Central memory CD8-positive, alpha-beta T cell (primary cell): Measurements from ENCODE around the gene C11orf87.

Experiments
- ATAC-seq: fragments of 150-1000 bp; cut with Tn5 transposase; replicated peaks from 2 replicates; pipeline ENCODE4 v1.10.0; 2022; ENCODE audit warnings: mild to moderate bottlenecking, moderate FRiP score, moderate number of reproducible peaks; ENCODE audit not compliant: poor library complexity, severe bottlenecking; ENCODE audit errors: extremely low read depth
- DNase-seq, 2 donors: peaks; one replicate each; pipeline ENCODE4 v3.0.0; 2021; ENCODE audit warnings: low spot score in 2 of 2
- H3K27ac Mint-ChIP-seq: one replicate; pipeline ENCODE4 v1.8.0; 2022; ENCODE audit warnings: low read depth, mild to moderate bottlenecking, moderate library complexity, mixed read lengths
- H3K27me3 Mint-ChIP-seq: one replicate; pipeline ENCODE4 v1.8.0; 2022; ENCODE audit warnings: mixed read lengths
- H3K36me3 Mint-ChIP-seq: one replicate; pipeline ENCODE4 v1.8.0; 2022; ENCODE audit warnings: mild to moderate bottlenecking, moderate library complexity, mixed read lengths; ENCODE audit not compliant: insufficient read depth
- H3K4me1 Mint-ChIP-seq: one replicate; pipeline ENCODE4 v1.8.0; 2022; ENCODE audit warnings: mixed read lengths
- H3K4me3 Mint-ChIP-seq: one replicate; pipeline ENCODE4 v1.8.0; 2022; ENCODE audit warnings: mild to moderate bottlenecking, moderate library complexity, mixed read lengths
- H3K9me3 Mint-ChIP-seq: one replicate; pipeline ENCODE4 v1.8.0; 2022; ENCODE audit warnings: mixed read lengths

Gene C11orf87

DNA sequence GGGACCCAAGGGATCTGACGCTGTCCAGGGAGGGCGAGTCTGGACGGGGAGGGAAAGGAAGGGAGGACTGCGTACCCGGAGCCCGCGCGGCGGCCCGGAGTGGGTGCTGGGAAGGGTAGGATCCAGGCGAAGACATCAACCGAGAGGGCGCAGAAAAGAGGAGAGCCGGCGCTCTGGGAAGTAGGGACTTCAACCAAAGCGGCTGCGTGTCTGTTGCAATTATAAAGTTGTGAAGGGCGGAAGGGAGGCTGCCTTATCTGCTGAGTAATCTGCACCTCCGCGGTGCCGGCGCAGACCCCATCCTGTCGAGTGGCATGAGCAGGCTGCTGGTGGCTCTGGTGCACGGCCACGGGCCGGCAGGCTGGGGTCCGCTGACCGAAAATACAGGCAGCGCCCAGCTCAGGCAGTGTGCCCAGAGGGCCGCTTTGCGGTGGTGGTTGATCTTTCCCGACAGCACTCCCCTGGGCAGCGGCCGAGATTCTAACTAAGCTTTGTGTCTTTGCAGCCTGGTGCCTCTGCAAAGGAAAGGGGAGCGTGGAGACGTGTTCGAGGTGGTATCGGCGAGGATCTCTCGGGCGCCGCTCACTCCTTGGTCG, 978 bp downstream of the C11orf87 start:
- Mint-ChIP-seq H3K27me3 (peaks cover 29% of the 10 kb centered on the region), H3K36me3 (peaks cover 2% of the 10 kb centered on the region), H3K4me3 (no peak overlapping the region), H3K27ac (no peak overlapping the region), H3K4me1 (no peaks in the 10 kb centered on the region), H3K9me3 (peaks cover 3% of the 10 kb centered on the region)
- DNase-seq (no peak), ATAC-seq (no peak)

DNA sequence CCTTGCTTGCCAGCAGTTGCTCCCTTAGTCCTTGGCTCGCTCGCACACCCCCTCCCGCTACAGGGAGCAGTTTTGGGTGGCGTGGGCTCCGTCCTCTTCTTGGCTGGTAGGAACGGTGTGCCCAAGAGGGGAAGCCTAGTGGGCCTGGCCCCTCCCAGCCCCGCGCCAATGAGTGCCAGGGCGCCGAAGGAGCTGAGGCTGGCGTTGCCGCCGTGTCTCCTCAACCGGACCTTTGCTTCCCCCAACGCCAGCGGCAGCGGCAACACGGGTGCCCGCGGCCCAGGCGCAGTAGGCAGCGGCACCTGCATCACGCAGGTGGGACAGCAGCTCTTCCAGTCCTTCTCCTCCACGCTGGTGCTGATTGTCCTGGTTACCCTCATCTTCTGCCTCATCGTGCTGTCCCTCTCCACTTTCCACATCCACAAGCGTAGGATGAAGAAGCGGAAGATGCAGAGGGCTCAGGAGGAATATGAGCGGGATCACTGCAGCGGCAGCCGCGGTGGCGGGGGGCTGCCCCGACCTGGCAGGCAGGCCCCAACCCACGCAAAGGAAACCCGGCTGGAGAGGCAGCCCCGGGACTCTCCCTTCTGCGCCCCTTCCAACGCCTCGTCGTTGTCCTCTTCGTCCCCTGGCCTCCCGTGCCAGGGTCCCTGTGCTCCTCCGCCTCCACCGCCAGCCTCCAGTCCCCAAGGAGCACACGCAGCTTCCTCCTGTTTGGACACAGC, 1.6 kb downstream of the C11orf87 start:
- Mint-ChIP-seq H3K9me3 (no peaks in the 10 kb centered on the region), H3K36me3 (peaks cover 2% of the 10 kb centered on the region), H3K27me3 (peaks cover 29% of the 10 kb centered on the region), H3K4me1 (no peaks in the 10 kb centered on the region), H3K4me3 (no peak overlapping the region), H3K27ac (no peak overlapping the region)
- DNase-seq: no peak
- no peak for ATAC-seq

DNA sequence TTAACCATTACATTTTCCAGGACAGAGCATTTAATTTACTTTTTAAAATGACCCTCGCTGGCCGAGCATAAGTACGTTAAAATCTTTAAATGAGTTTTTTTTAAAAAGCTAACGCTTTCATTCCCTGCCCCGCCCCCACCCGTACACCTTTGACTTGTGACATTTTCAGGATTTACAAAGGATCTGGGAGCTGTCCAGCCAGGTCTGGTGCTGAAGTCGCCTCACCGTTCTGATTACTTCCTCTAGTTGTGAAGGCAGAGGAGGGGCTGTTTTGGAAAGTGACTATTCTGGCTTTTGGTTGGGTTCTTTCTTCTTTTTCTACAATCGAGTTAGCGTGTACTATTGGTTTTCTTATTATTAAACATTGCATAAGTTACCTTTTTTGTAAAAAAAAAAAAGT, 2.9 kb downstream of the C11orf87 start:
- Mint-ChIP-seq H3K27me3 (peaks cover 29% of the 10 kb centered on the region), H3K36me3 (peaks cover 2% of the 10 kb centered on the region), H3K4me3 (no peak overlapping the region), H3K9me3 (no peaks in the 10 kb centered on the region), H3K27ac (no peak overlapping the region), H3K4me1 (no peaks in the 10 kb centered on the region)
- DNase-seq: no peak
- ATAC-seq: no peak

DNA sequence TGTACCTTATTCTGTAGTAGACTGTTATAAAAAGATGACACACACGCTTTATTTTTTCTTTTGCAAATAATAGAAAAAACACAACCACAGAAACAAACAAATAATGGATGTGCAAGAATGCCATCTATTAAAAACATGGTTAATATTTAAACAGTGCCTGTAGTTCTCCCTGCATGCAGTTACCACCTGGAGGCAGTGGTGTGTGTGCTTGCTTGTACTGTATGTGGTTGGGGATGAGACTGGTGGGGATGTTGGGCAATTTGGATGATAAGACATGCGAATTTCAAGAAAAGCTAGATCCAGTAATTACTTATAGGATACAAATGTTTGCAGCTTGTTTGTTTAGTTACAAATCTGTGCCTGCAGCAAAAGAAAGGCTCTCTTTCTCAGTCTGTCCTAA, 3.6 kb downstream of the C11orf87 start:
- H3K4me1 Mint-ChIP-seq: no peaks in the 10 kb centered on the region
- H3K4me3 Mint-ChIP-seq: no peak overlapping the region

DNA sequence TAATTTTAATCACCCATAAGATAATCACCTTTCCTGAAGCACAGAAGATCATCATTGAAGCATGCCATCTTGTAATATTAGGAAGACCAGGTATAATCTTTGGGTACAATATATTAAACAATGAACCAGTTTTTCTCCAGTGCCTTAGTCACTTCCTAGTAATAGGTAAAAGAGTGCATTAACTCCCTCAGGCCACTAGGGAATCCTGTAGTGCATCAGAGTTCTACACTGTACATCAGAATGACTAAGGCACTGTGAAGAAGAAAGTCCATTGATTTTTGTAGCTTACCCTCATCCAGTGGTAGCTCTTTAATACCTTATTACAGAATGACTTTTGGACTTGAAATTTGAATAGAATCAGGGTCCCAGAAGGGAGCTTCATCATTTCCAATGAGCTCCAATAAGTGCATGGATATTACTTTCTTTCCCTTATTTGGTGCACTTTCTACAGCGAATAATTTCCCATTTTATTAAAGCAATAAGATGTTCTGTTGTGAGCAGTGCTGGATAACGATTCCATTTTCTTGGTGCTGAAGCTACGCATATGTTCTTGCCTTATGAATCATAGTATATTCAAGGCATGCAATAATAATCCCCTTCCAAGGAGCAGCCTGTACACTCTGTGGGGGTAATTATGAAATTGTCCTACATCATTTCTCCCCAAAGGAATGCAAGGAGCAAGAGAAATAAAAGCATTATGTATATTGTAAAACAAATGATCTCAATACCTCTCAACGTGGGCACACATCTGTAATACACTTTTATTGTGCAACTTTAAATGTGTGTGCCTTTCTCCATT, 4.7 kb downstream of the C11orf87 start:
- no peak for ATAC-seq
- Mint-ChIP-seq H3K36me3 (peaks cover 2% of the 10 kb centered on the region), H3K27ac (no peak overlapping the region), H3K9me3 (no peaks in the 10 kb centered on the region), H3K27me3 (peaks cover 19% of the 10 kb centered on the region), H3K4me3 (no peak overlapping the region), H3K4me1 (no peaks in the 10 kb centered on the region)
- DNase-seq: no peak

More for the DNA sequence above, 3.6 kb downstream of the C11orf87 start:
- no peak for ATAC-seq
- peaks cover 29% of the 10 kb centered on the region for H3K27me3 Mint-ChIP-seq
- no peak for DNase-seq
- no peaks in the 10 kb centered on the region for H3K9me3 Mint-ChIP-seq
- no peak overlapping the region for H3K27ac Mint-ChIP-seq
- H3K36me3 Mint-ChIP-seq: peaks cover 2% of the 10 kb centered on the region

DNA sequence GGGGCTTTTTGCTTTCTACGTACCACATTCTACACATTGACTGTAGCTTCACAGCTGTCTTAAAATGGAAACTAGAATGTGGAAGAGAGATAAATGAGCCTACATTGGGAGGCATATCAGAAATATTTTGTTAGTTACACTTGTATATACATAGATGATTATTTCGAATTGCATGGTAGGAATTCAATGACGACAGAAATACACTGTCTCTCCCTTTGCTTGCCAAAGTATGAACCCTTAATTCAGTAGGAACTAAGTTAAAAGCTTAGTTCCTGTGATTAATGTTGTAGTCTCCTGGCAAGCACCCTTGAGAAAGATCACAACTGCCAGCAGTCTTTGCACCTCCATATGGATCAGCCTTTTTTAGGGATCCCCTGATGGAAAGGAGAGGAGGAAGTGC, 10.1 kb downstream of the C11orf87 start:
- DNase-seq: no peak
- Mint-ChIP-seq H3K27me3 (no peaks in the 10 kb centered on the region), H3K9me3 (peaks cover 22% of the 10 kb centered on the region), H3K27ac (no peak overlapping the region), H3K36me3 (peaks cover 2% of the 10 kb centered on the region), H3K4me3 (no peak overlapping the region), H3K4me1 (no peaks in the 10 kb centered on the region)
- ATAC-seq: no peak

DNA sequence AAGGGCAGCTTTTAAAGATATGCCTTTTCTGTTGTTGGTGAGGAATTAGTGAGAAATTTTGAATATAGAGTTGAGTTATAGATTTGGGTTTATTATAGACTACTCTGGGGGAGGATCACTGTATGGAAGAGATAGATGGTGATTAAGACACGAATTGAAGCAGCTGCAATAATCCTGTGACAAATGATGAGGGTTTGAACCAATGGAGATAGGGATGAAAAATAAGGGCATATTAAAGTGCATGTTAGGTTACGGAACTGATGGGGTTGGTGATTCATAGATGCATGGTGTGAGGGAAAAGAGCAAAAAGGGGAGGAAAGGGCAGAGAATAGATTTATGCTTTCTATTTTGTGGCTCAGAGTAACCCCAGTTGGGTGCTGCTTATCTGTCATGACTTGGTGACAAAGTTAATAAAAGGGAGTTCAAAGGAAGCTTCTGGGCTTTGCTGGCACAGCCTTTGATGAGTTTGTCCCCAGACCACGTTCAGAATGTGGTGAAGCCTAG, 11.8 kb downstream of the C11orf87 start:
- Mint-ChIP-seq H3K27me3 (no peaks in the 10 kb centered on the region), H3K4me3 (no peak overlapping the region), H3K36me3 (no peaks in the 10 kb centered on the region), H3K27ac (no peak overlapping the region), H3K4me1 (no peaks in the 10 kb centered on the region), H3K9me3 (peaks cover 22% of the 10 kb centered on the region)
- ATAC-seq: no peak
- no peak for DNase-seq

DNA sequence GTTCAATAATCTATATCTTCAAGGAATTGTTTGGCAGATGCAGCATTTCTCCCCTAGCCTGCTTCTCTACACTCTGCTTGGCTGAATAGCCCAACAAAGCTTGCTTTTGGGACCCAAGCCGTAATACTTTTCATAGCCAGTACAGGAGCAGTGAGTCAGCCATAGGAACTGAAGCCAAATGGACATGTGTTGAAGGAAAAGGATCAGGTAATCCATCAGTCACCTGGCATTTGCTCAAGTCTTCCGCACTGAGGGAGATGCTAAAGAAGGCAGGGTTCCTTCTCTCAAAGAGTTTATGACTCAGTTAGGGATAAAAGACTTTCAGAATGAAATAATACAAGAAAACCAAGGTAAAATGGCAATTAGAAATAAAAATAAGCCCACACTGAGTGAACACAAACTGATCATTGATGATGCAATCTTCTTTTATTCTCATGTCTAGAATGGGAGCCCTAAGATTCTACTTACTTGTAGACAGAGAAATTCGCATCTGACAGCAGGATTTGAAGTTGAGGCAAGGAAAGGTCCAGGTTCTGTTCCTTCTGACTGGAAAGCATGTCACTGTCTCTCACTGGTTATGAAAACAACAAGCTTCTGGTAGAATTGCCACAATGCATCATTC, 13.2 kb downstream of the C11orf87 start:
- Mint-ChIP-seq H3K4me3 (no peak overlapping the region), H3K9me3 (peaks cover 22% of the 10 kb centered on the region), H3K27me3 (no peaks in the 10 kb centered on the region), H3K4me1 (no peaks in the 10 kb centered on the region), H3K27ac (no peak overlapping the region), H3K36me3 (no peaks in the 10 kb centered on the region)
- no peak for ATAC-seq
- no peak for DNase-seq

DNA sequence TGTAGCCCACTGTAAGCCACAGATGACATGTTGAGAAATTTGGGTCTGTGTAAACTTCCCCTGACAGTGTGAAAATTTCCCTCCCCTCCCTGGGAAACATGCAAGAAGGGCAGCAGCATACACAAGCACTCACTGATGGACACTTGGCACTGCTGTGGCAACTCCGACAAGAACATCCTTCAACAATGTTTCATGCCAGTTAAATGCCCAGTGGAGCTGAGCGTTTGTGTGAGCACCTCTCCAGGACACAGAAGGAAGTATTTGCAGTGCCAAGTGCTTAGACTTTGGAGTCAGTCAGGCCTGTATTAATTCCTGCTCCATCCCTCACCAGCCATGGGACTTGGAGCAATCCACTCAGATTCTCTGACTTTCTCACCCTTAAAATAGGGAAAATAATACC, 17.7 kb downstream of the C11orf87 start:
- H3K9me3 Mint-ChIP-seq: peaks cover 10% of the 10 kb centered on the region
- DNase-seq (no peak), ATAC-seq (no peak)
- H3K4me1 Mint-ChIP-seq: no peaks in the 10 kb centered on the region
- no peaks in the 10 kb centered on the region for H3K36me3 Mint-ChIP-seq
- no peak overlapping the region for H3K27ac Mint-ChIP-seq
- no peaks in the 10 kb centered on the region for H3K27me3 Mint-ChIP-seq
- H3K4me3 Mint-ChIP-seq: no peak overlapping the region

DNA sequence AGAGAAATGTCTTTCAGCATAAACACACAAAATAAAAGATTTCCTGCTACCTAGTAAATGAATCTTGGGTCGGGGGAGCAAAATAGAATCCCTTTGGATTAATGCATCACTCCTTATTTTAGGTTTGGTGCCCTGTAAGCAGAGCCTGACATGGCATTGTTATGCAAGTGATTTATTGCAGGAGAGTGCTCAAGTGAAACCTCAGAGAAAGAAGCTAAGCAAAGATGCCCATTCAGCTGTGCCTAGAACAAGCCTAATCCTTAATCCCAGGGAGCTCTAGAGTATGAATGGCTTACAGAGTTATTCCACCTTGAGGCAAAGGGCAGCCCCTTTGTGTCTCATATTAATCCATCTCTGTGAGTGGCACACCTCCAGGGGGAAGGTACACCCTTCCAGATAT, 21.1 kb downstream of the C11orf87 start:
- H3K4me1 Mint-ChIP-seq: no peaks in the 10 kb centered on the region
- ATAC-seq (no peak), DNase-seq (no peak)
- peaks cover 5% of the 10 kb centered on the region for H3K9me3 Mint-ChIP-seq
- no peaks in the 10 kb centered on the region for H3K36me3 Mint-ChIP-seq
- H3K27me3 Mint-ChIP-seq: no peaks in the 10 kb centered on the region
- no peak overlapping the region for H3K27ac Mint-ChIP-seq
- H3K4me3 Mint-ChIP-seq: no peak overlapping the region

DNA sequence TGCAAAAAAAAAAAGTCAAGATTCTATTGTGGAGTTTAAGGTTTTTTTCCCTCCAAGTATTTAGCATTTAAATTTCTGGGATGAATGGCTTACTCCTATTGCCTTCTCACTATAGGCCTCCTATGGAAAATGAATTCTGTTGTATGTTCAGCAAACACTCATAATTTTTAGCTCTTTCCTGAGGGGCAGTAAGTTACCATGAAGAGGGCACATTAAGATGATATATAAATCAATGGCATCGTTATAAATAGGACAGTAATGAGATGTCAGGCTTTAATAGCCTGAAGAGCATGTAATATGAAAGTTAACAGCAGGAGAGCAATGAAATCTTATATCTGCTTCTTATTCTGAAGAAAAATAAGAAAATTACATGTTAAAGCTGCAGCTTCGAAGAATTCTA, 32.9 kb downstream of the C11orf87 start:
- Mint-ChIP-seq H3K36me3 (no peaks in the 10 kb centered on the region), H3K9me3 (peaks cover 22% of the 10 kb centered on the region)

More for the DNA sequence above, 32.9 kb downstream of the C11orf87 start:
- no peak overlapping the region for H3K4me3 Mint-ChIP-seq
- no peak for ATAC-seq
- no peaks in the 10 kb centered on the region for H3K27me3 Mint-ChIP-seq
- DNase-seq: no peak
- no peak overlapping the region for H3K27ac Mint-ChIP-seq
- no peaks in the 10 kb centered on the region for H3K4me1 Mint-ChIP-seq
